ENCODE data around the gene RAD54L. TPM values are rescaled to one million over a fixed set of nuclear protein-coding genes. Genes with fewer than 3 reads are reported as not detected.

The RAD54L gene
- polyA plus RNA-seq, 1 of the 3 experiments (the other 2 are of a cell fraction): 11.5 TPM

GRCh38 chr1:46248122-46248920 lies 758 bp downstream of the RAD54L start:
- Histone ChIP-seq H3F3A (replicated peaks; ENCODE audit: insufficient read depth) (peaks cover 8% of the 10 kb centered on the region), H3K4me2 (peak overlapping the region; percentile 71), H2AFZ (ENCODE audit: low read depth) (peak overlapping the region; percentile 80; the same call in 1 of the 2 replicates), H4K20me1 (ENCODE audit: insufficient read depth) (no peaks in the 10 kb centered on the region), H3K4me1 (ENCODE audit: control insufficient read depth in 1 of 2, insufficient read depth in 2 of 2, low read depth in 1 of 2, low read length in 1 of 2) (peaks cover 10 to 12% of the 10 kb centered on the region in 2 experiments; a peak in 2 of 4 replicates), H3K36me3 (replicated peaks in 1 of 2; ENCODE audit: control insufficient read depth in 1 of 2, insufficient read depth in 2 of 2, low read length in 1 of 2) (peaks cover 5 to 7% of the 10 kb centered on the region in 2 experiments), H3K79me2 (ENCODE audit: insufficient read depth) (peaks cover 27% of the 10 kb centered on the region), H3K9me3 (no peaks in the 10 kb centered on the region), H3K9me2 (no peaks in the 10 kb centered on the region), H3K4me3 (ENCODE audit: low read depth in 2 of 2, low read length in 1 of 2) (peak overlapping the region; percentile 63 to 70), H3K9ac (peak overlapping the region; percentile 71; the same call in 1 of the 2 replicates), H3K27me3 (ENCODE audit: insufficient read depth) (no peaks in the 10 kb centered on the region), H3K27ac (ENCODE audit: low read depth in 2 of 2, low read length in 1 of 2) (no peak overlapping the region; a peak in 1 of 4 replicates)
- no peak for TF ChIP-seq SMC3 (IDR thresholded peaks at IDR 0.05; ENCODE audit: low read depth, low read length)
- TF ChIP-seq MXI1 (IDR thresholded peaks at IDR 0.05; ENCODE audit: low read depth, low read length): no peak
- peak; percentile 53; the same call in 1 of the 2 replicates for TF ChIP-seq NFIC (IDR thresholded peaks at IDR 0.05; ENCODE audit: borderline replicate concordance)
- TF ChIP-seq IRF3 (IDR thresholded peaks at IDR 0.05; ENCODE audit: low read depth, low read length): no peak
- peak; percentile 27; the same call in 1 of the 2 replicates for TF ChIP-seq CTCF (IDR thresholded peaks at IDR 0.05)
- DNase-seq: peak; percentile 55
- ChIA-PET CTCF (interaction anchor here (2.4 to 2.7 kb wide), 2 partner anchors 11 to 24 kb away, joined by 7 to 10 read pairs; no protein-coding TSS in a partner anchor), POLR2A (no interaction called here)
- 2% methylated on average over 7 of the region's 7 CpGs for WGBS (ENCODE audit: low lambda C conversion rate)

- Histone ChIP-seq H4K20me1 (ENCODE audit: insufficient read depth) (no peaks in the 10 kb centered on the region), H3K4me1 (ENCODE audit: control insufficient read depth in 1 of 2, insufficient read depth in 2 of 2, low read depth in 1 of 2, low read length in 1 of 2) (no peaks in the 10 kb centered on the region), H3K4me2 (no peak overlapping the region), H3K9me3 (no peaks in the 10 kb centered on the region), H3K9me2 (no peaks in the 10 kb centered on the region), H2AFZ (ENCODE audit: low read depth) (0 out of 2 replicates have a peak overlapping the region, but pooled peaks have one; percentile 18), H3K9ac (no peak overlapping the region), H3K27me3 (ENCODE audit: insufficient read depth) (no peaks in the 10 kb centered on the region), H3F3A (replicated peaks; ENCODE audit: insufficient read depth) (no peaks in the 10 kb centered on the region), H3K4me3 (ENCODE audit: low read depth in 2 of 2, low read length in 1 of 2) (no peak overlapping the region), H3K27ac (ENCODE audit: low read depth in 2 of 2, low read length in 1 of 2) (no peak overlapping the region), H3K36me3 (replicated peaks in 1 of 2; ENCODE audit: control insufficient read depth in 1 of 2, insufficient read depth in 2 of 2, low read length in 1 of 2) (peaks cover 7 to 15% of the 10 kb centered on the region in 2 experiments), H3K79me2 (ENCODE audit: insufficient read depth) (peaks cover 8% of the 10 kb centered on the region; the same call in 1 of the 2 replicates)
- TF ChIP-seq TAF1 (IDR thresholded peaks at IDR 0.05; ENCODE audit: borderline replicate concordance, low read depth, low read length) (no peak), SMC3 (IDR thresholded peaks at IDR 0.05; ENCODE audit: low read depth, low read length) (no peak), FOXM1 (IDR thresholded peaks at IDR 0.05; ENCODE audit: low read depth) (no peak), CHD2 (IDR thresholded peaks at IDR 0.05; ENCODE audit: low read length, partially characterized antibody) (no peak), EP300 (IDR thresholded peaks at IDR 0.05; ENCODE audit: borderline replicate concordance in 1 of 2, low read depth in 1 of 2, low read length in 1 of 2) (no peak), MEF2A (IDR thresholded peaks at IDR 0.05; ENCODE audit: borderline replicate concordance, low read depth) (no peak), SIN3A (IDR thresholded peaks at IDR 0.05; ENCODE audit: borderline replicate concordance, low read depth, low read length) (no peak), PBX3 (IDR thresholded peaks at IDR 0.05) (no peak)
- no peak for DNase-seq
- 84% methylated on average over 4 of the region's 5 CpGs for WGBS (ENCODE audit: low lambda C conversion rate)
- ChIA-PET POLR2A (no interaction called here), CTCF (no interaction called here)
Measured at GRCh38 chr1:46254668-46255067, 7.1 kb downstream of the RAD54L start.
